Keratinocyte (primary cell): ENCODE measurements around the gene NAT9.

Experiments used
- CTCF ChIP-seq, 3 experiments: IDR thresholded peaks in 1 of 3; conservative IDR thresholded peaks in 1 of 3; optimal IDR thresholded peaks in 1 of 3; 2 replicates in 2 of 3; 3 replicates in 1 of 3; pipeline versions ENCODE3 to v1.5.1; 2011; ENCODE audit warnings: low read length in 3 of 3, mild to moderate bottlenecking in 3 of 3, moderate library complexity in 2 of 3, control low read depth in 1 of 3, inconsistent platforms in 1 of 3; ENCODE audit not compliant: insufficient read depth in 2 of 3; ENCODE audit errors: extremely low read depth in 1 of 3
- EZH2 ChIP-seq: IDR thresholded peaks from one replicate; pipeline ENCODE4 v1.6.1; 2012; ENCODE audit warnings: inconsistent platforms, mild to moderate bottlenecking, low read length, moderate library complexity

- no peak for TF ChIP-seq CTCF (optimal IDR thresholded peaks at IDR 0.05 in 1 of 3, IDR thresholded peaks at IDR 0.05 in 1 of 3, conservative IDR thresholded peaks at IDR 0.05 in 1 of 3; ENCODE audit: extremely low read depth in 1 of 3, insufficient read depth in 2 of 3, low read length in 3 of 3)
- TF ChIP-seq EZH2, result no peak
These were observed 21.3 kb downstream of the NAT9 start for GRCh38 chr17:74754832-74755231.
